ENCODE measurements around the gene ZBP1.

The ZBP1 gene

GRCh38 chr20:57618091-57618763 lies 2.0 kb downstream of the ZBP1 start:
- peak in 1 of 3 experiments; percentile 32 for DNase-seq (ENCODE audit: low read depth in 3 of 3)

- no peak for DNase-seq (ENCODE audit: low read depth in 3 of 3)
Observed at GRCh38 chr20:57617079-57617795, 3.0 kb downstream of the ZBP1 start.

GRCh38 chr20:57616143-57616951 lies 3.9 kb downstream of the ZBP1 start:
- no peak for DNase-seq (ENCODE audit: low read depth in 3 of 3)

- no peak for DNase-seq (ENCODE audit: low read depth in 3 of 3)
Observed at GRCh38 chr20:57615445-57615811, 4.8 kb downstream of the ZBP1 start.

- no peak for DNase-seq (ENCODE audit: low read depth in 3 of 3)
Observed at GRCh38 chr20:57614490-57615444, 5.5 kb downstream of the ZBP1 start.

GRCh38 chr20:57613481-57613921 lies 6.7 kb downstream of the ZBP1 start:
- no peak for DNase-seq (ENCODE audit: low read depth in 3 of 3)

GRCh38 chr20:57612916-57613315 lies 7.3 kb downstream of the ZBP1 start:
- DNase-seq (ENCODE audit: low read depth in 3 of 3): no peak

- DNase-seq (ENCODE audit: low read depth in 3 of 3): no peak
Observed at GRCh38 chr20:57612436-57612835, 7.8 kb downstream of the ZBP1 start.

- DNase-seq (ENCODE audit: low read depth in 3 of 3): no peak
Observed at GRCh38 chr20:57611586-57612311, 8.5 kb downstream of the ZBP1 start.

GRCh38 chr20:57610261-57610952 lies 9.8 kb downstream of the ZBP1 start:
- no peak for DNase-seq (ENCODE audit: low read depth in 3 of 3)

GRCh38 chr20:57609842-57610167 lies 10.4 kb downstream of the ZBP1 start:
- no peak for DNase-seq (ENCODE audit: low read depth in 3 of 3)

- no peak for DNase-seq (ENCODE audit: low read depth in 3 of 3)
Observed at GRCh38 chr20:57609086-57609841, 11.0 kb downstream of the ZBP1 start.

- DNase-seq (ENCODE audit: low read depth in 3 of 3): no peak
Observed at GRCh38 chr20:57608516-57608915, 11.7 kb downstream of the ZBP1 start.

GRCh38 chr20:57605878-57606277 lies 14.3 kb downstream of the ZBP1 start:
- no peak for DNase-seq (ENCODE audit: low read depth in 3 of 3)

GRCh38 chr20:57605045-57605444 lies 15.2 kb downstream of the ZBP1 start:
- no peak for DNase-seq (ENCODE audit: low read depth in 3 of 3)

- DNase-seq (ENCODE audit: low read depth in 3 of 3): no peak
Observed at GRCh38 chr20:57603120-57603519, 17.1 kb downstream of the ZBP1 start.

- DNase-seq (ENCODE audit: low read depth in 3 of 3): no peak
Observed at GRCh38 chr20:57601737-57602136, 18.5 kb downstream of the ZBP1 start.

GRCh38 chr20:57601211-57601570 lies 19.0 kb downstream of the ZBP1 start:
- DNase-seq (ENCODE audit: low read depth in 3 of 3): no peak

- DNase-seq (ENCODE audit: low read depth in 3 of 3): no peak
Observed at GRCh38 chr20:57600320-57601210, 19.7 kb downstream of the ZBP1 start.
